Activated naive CD4-positive, alpha-beta T cell treated with anti-CD3 and anti-CD28 coated beads, Interleukin-2, amount 50 U/mL, for 72 hours (primary cell): ENCODE data around the gene EVA1A. TPM values are rescaled to one million over a fixed set of nuclear protein-coding genes. Genes with fewer than 3 reads are reported as not detected.
A peak's percentile ranks its signal among the peaks of the same experiment; 100 is the strongest.

Experiments
- ATAC-seq, 2 donors: fragments of 150-1000 bp; cut with Tn5 transposase; 2 replicates each; pipeline ENCODE4 v1.10.0; 2021; ENCODE audit warnings: mild to moderate bottlenecking in 2 of 2, moderate library complexity in 2 of 2
- DNase-seq, 2 donors: peaks; one replicate each; pipeline ENCODE4 v3.0.0; 2021 to 2022; ENCODE audit warnings: low spot score in 2 of 2
- H3K27ac Mint-ChIP-seq, 2 donors: one replicate each; pipeline ENCODE4 v1.8.0; 2022; ENCODE audit warnings: mild to moderate bottlenecking in 2 of 2, mixed read lengths in 2 of 2
- H3K36me3 Mint-ChIP-seq, 2 donors: one replicate each; pipeline ENCODE4 v1.8.0; 2022; ENCODE audit warnings: mixed read lengths in 2 of 2
- H3K9me3 Mint-ChIP-seq, 2 donors: one replicate each; pipeline ENCODE4 v1.8.0; 2022; ENCODE audit warnings: mixed read lengths in 2 of 2
- total RNA-seq, 2 donors: library from RNA; stranded (reverse); gene quantifications; one replicate each; pipeline ENCODE4 v1.2.3, GENCODE V29; 2022

EVA1A gene
- total RNA-seq, 2 donors from 2014 or later = 0.72 TPM; not detected in 1

- ATAC-seq (no peak), DNase-seq (no peak)
- Mint-ChIP-seq H3K36me3 (no peaks in the 10 kb centered on the region), H3K27ac (no peak overlapping the region), H3K9me3 (no peaks in the 10 kb centered on the region)
Observed at GRCh38 chr2:75595541-75596395, 35.0 kb upstream of the EVA1A start.

DNA sequence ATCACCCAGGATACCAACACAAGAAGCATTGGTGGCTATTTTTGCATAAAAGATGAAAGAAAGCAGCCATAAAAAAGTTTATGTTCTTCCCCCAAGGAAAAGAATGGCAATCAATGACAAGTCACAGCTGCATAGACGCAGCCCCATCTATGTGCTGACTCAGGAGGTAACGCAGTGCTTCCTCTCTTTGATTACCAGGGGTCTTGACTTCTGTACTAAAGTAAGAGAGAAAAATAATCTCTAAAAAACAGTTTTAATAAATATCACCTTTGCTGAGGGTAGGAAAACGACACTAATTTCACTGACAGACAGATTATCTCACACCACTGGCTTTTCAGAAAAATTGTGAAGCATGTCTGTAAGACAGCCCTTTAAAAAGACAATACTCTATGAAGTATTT, 33.9 kb upstream of the EVA1A start:
- Mint-ChIP-seq H3K9me3 (no peaks in the 10 kb centered on the region), H3K36me3 (no peaks in the 10 kb centered on the region), H3K27ac (no peak overlapping the region)
- ATAC-seq = no peak
- DNase-seq = no peak

DNA sequence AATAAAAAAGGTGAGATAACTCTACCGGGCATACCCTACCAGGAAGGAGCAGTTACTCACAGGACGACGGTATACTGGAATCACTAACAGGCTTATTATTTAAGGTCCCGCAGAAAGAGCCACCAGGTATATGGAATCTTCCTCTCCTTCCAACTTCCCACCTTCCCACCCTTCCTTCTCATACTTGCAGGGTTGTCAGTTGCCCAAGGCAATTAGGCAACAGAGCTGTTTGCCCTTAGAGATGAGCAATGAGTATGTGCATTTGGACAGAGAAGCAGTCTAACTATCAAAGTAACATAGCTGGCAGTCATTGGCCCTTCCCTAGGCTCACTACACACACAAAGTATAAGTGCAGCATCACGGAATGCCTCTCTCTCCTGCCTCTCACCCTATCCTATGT, 32.1 kb upstream of the EVA1A start:
- DNase-seq = no peak
- H3K9me3 Mint-ChIP-seq = no peaks in the 10 kb centered on the region
- ATAC-seq = no peak
- no peaks in the 10 kb centered on the region for H3K36me3 Mint-ChIP-seq
- H3K27ac Mint-ChIP-seq = no peak overlapping the region

DNA sequence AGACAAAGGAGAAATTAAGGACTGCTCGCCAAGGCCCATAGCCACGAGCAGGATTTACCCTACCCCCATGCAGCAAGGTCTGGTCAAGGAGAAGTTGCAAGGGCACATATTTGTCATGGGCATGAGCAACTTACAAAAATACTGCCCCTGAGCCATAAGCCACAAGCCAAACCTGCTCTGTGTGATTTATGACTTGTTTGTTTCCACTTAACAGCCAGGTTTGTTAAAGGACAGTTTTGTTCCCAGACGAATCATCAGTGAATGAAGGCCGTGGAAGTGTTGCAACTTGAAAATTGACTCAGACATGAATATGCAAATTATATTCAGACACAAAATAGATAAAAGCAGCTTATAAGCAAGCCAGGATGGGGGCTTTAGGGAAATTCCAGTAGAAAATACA, 31.3 kb upstream of the EVA1A start:
- DNase-seq (no peak), ATAC-seq (peak; percentile 24 to 80)
- Mint-ChIP-seq H3K9me3 (no peaks in the 10 kb centered on the region), H3K36me3 (no peaks in the 10 kb centered on the region), H3K27ac (no peak overlapping the region)

- Mint-ChIP-seq H3K27ac (no peak overlapping the region), H3K36me3 (no peaks in the 10 kb centered on the region), H3K9me3 (no peaks in the 10 kb centered on the region)
- DNase-seq = no peak
- no peak for ATAC-seq
Observed at GRCh38 chr2:75589391-75590105, 28.8 kb upstream of the EVA1A start.

DNA sequence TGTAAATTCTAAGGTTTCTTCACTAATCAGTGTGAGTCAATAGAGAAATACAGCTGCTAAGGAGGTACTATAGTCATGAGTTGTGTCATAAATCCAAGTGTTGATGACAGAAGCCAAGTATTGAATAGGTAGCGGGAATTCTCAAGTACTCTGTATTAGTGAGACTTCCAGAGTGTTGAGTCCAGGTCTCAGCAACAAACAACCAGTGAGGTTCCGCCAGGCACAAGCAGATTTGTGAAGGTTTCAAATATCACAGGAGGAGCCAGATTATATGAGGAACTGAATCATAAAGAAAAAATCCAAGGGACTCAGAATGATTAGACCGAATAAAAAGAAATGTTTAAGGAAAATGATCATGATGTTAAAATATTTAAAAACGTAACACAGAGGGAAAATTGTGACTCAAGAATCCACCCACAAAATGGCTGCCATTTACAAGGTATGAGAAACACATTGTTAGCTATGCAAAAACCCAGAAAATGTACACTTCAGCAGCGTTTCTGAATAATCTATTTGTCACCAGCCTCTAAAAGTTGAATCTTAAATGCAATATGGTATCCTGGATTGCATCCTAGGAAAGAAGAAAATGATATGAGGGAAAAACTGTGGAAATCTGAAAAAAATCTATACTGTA, 27.3 kb upstream of the EVA1A start:
- ATAC-seq (no peak), DNase-seq (no peak)
- Mint-ChIP-seq H3K9me3 (no peaks in the 10 kb centered on the region), H3K27ac (no peak overlapping the region), H3K36me3 (no peaks in the 10 kb centered on the region)

GRCh38 chr2:75586971-75587370, 26.2 kb upstream of the EVA1A start:
- DNase-seq (no peak), ATAC-seq (no peak)
- Mint-ChIP-seq H3K36me3 (no peaks in the 10 kb centered on the region), H3K9me3 (no peaks in the 10 kb centered on the region), H3K27ac (no peak overlapping the region)

GRCh38 chr2:75582840-75583239, 22.1 kb upstream of the EVA1A start:
- H3K36me3 Mint-ChIP-seq = peaks cover 0 to 14% of the 10 kb centered on the region in 2 donors
- ATAC-seq = no peak
- no peak for DNase-seq
- no peaks in the 10 kb centered on the region for H3K9me3 Mint-ChIP-seq
- H3K27ac Mint-ChIP-seq = no peak overlapping the region

- Mint-ChIP-seq H3K9me3 (no peaks in the 10 kb centered on the region), H3K27ac (no peak overlapping the region), H3K36me3 (peaks cover 0 to 14% of the 10 kb centered on the region in 2 donors)
- DNase-seq (no peak), ATAC-seq (no peak)
Observed at GRCh38 chr2:75580606-75581005, 19.9 kb upstream of the EVA1A start.

- H3K36me3 Mint-ChIP-seq = peaks cover 0 to 14% of the 10 kb centered on the region in 2 donors
- H3K27ac Mint-ChIP-seq = no peak overlapping the region
- H3K9me3 Mint-ChIP-seq = no peaks in the 10 kb centered on the region
- no peak for ATAC-seq
- DNase-seq = no peak
Observed at GRCh38 chr2:75580156-75580555, 19.4 kb upstream of the EVA1A start.

DNA sequence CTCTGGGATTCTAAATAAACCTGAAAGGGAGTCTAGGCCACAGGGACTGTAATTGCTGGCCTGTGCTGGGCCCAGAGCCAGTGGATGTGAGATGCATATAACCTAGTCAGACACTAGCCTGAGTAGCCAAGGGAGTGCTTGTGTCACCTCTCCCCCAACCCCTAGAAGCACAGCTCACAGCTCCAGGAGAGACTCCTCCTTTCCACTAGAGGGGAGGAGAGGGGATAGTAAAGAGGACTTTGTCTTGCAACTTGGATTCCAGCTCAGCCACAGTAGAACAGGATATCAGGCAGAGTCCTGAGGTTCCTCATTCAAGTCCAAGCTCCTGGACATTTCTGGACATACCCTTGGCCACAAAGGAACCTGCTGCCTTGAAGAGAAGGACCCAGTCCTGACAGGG, 18.4 kb upstream of the EVA1A start:
- H3K9me3 Mint-ChIP-seq = no peaks in the 10 kb centered on the region
- no peak for ATAC-seq
- H3K36me3 Mint-ChIP-seq = peaks cover 0 to 14% of the 10 kb centered on the region in 2 donors
- H3K27ac Mint-ChIP-seq = no peak overlapping the region
- DNase-seq = no peak

GRCh38 chr2:75577280-75577679, 16.5 kb upstream of the EVA1A start:
- DNase-seq (no peak), ATAC-seq (no peak)
- H3K27ac Mint-ChIP-seq = no peak overlapping the region
- peaks cover 0 to 14% of the 10 kb centered on the region in 2 donors for H3K36me3 Mint-ChIP-seq
- H3K9me3 Mint-ChIP-seq = no peaks in the 10 kb centered on the region

GRCh38 chr2:75574106-75574505, 13.4 kb upstream of the EVA1A start:
- DNase-seq (no peak), ATAC-seq (no peak)
- Mint-ChIP-seq H3K36me3 (peaks cover 0 to 10% of the 10 kb centered on the region in 2 donors), H3K27ac (no peak overlapping the region), H3K9me3 (peaks cover 0 to 5% of the 10 kb centered on the region in 2 donors)

DNA sequence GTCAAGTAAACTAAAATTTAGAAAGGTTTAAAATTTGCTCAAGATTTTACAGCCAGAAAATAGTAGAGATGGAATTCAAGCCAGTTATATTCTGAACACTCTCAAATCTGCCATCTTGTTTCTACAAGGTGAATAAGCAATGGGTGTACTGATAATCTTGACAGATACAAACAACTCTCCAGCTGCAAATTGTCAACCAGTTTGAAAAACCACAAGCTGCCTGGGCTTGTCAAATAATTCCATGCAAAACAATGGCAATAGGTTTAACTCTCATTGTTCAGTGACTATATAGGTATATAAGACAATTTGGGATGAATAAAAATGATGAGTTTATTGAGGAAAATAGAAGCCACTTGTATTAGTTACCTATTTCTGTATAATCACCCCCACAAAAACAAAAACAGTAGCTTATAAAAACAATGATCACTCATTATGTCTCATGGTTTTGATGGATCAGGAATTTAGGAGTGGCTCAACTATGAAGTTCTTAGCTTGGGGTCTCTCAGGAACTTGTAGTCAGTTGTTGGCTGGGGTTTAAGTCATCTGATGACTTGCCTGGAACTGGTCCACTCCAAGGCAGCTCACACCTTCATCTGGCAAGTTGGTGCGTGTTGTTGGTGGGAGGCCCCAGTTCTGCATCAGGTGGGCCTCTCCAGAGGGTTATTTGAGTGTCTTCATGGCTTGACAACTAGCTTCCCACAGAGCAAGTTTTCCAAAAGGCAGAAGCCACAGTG, 12.6 kb upstream of the EVA1A start:
- ATAC-seq (no peak), DNase-seq (no peak)
- Mint-ChIP-seq H3K36me3 (peaks cover 0 to 10% of the 10 kb centered on the region in 2 donors), H3K27ac (no peak overlapping the region), H3K9me3 (peaks cover 0 to 5% of the 10 kb centered on the region in 2 donors)

DNA sequence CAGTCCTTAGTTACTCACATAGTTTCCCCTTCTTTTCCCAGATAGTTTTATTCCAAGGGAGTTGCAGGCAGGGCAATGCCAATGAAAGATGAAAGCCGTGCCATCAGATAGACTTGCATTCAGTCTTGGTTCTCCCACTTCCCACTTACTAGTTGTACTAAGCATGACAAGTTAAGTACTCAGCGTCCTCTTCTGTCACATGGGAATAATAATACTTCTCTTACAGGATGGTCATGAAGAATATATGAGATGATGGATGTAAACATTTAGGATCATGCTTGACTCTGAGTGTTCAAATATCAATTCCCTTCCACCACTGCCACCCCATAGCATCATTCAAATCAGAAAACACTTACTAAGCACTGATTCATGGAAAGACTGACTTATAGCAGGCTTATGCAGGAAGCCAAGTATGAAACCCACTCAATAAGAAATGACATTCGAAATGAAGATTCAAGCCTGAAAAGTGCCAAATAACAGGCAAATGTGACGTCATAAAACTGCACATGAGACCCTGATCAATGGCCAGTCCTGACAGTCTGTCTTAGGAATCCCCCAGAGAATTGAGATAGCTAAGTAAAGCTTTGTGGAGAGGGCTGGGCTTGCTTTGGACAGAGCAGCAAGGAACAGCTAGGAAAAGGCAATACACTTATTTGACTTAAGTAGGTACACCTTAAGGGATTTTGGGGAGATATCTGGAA, 11.1 kb upstream of the EVA1A start:
- ATAC-seq = peak in 1 of 2 donors; percentile 63
- Mint-ChIP-seq H3K9me3 (peaks cover 0 to 5% of the 10 kb centered on the region in 2 donors), H3K27ac (no peak overlapping the region), H3K36me3 (peaks cover 0 to 10% of the 10 kb centered on the region in 2 donors)
- no peak for DNase-seq
